Measurements from ENCODE around the gene IGF1.

IGF1 gene

GRCh38 chr12:102510463-102510862 lies 30.1 kb upstream of the IGF1 start:
- no peaks in the 10 kb centered on the region for H3K4me1 ChIP-seq (ENCODE audit: insufficient read depth, low read length)
- H3K4me3 ChIP-seq (ENCODE audit: low read depth in 1 of 2, low read length in 2 of 2), result no peak overlapping the region
- no peaks in the 10 kb centered on the region for H3K36me3 ChIP-seq (ENCODE audit: insufficient read depth, low read length)
- no peak overlapping the region for H3K27ac ChIP-seq (ENCODE audit: low read depth, low read length)
- H3K27me3 ChIP-seq (ENCODE audit: control insufficient read depth in 1 of 2, insufficient read depth in 2 of 2, low read length in 2 of 2), result no peaks in the 10 kb centered on the region
- H3K9ac ChIP-seq (ENCODE audit: low read length), result no peak overlapping the region
- H3K9me3 ChIP-seq (ENCODE audit: low read length), result no peaks in the 10 kb centered on the region

DNA sequence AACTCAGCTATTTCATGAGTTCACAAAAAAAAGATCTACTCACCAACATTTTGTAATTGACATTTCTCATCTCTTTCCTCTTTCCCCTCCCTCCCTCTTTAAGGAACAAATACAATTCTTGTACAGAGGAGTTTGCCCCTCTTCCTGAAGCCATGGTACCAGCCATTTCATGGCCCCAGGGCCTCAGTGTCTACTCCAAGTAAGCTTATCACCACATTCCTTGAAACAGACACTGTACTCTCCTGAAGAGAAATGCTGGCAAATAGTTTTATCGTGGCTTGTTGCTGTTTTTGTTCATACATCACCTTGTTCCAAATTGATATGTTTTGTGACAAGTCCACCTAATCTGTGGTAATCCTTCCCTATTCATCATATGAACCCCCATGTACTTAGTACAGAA lies 29.7 kb upstream of the IGF1 start:
- H3K9me3 ChIP-seq (ENCODE audit: low read length), result no peaks in the 10 kb centered on the region
- no peaks in the 10 kb centered on the region for H3K27me3 ChIP-seq (ENCODE audit: control insufficient read depth in 1 of 2, insufficient read depth in 2 of 2, low read length in 2 of 2)
- no peaks in the 10 kb centered on the region for H3K4me1 ChIP-seq (ENCODE audit: insufficient read depth, low read length)
- H3K9ac ChIP-seq (ENCODE audit: low read length), result no peak overlapping the region
- H3K27ac ChIP-seq (ENCODE audit: low read depth, low read length), result no peak overlapping the region
- no peak overlapping the region for H3K4me3 ChIP-seq (ENCODE audit: low read depth in 1 of 2, low read length in 2 of 2)
- no peaks in the 10 kb centered on the region for H3K36me3 ChIP-seq (ENCODE audit: insufficient read depth, low read length)

GRCh38 chr12:102509123-102509626 lies 28.8 kb upstream of the IGF1 start:
- no peak overlapping the region for H3K9ac ChIP-seq (ENCODE audit: low read length)
- no peak overlapping the region for H3K4me3 ChIP-seq (ENCODE audit: low read depth in 1 of 2, low read length in 2 of 2)
- no peaks in the 10 kb centered on the region for H3K9me3 ChIP-seq (ENCODE audit: low read length)
- no peaks in the 10 kb centered on the region for H3K27me3 ChIP-seq (ENCODE audit: control insufficient read depth in 1 of 2, insufficient read depth in 2 of 2, low read length in 2 of 2)
- no peaks in the 10 kb centered on the region for H3K4me1 ChIP-seq (ENCODE audit: insufficient read depth, low read length)
- no peaks in the 10 kb centered on the region for H3K36me3 ChIP-seq (ENCODE audit: insufficient read depth, low read length)
- no peak overlapping the region for H3K27ac ChIP-seq (ENCODE audit: low read depth, low read length)

- no peaks in the 10 kb centered on the region for H3K36me3 ChIP-seq (ENCODE audit: insufficient read depth, low read length)
- H3K27me3 ChIP-seq (ENCODE audit: control insufficient read depth in 1 of 2, insufficient read depth in 2 of 2, low read length in 2 of 2), result no peaks in the 10 kb centered on the region
- no peaks in the 10 kb centered on the region for H3K9me3 ChIP-seq (ENCODE audit: low read length)
- no peak overlapping the region for H3K27ac ChIP-seq (ENCODE audit: low read depth, low read length)
- no peaks in the 10 kb centered on the region for H3K4me1 ChIP-seq (ENCODE audit: insufficient read depth, low read length)
- no peak overlapping the region for H3K4me3 ChIP-seq (ENCODE audit: low read depth in 1 of 2, low read length in 2 of 2)
- H3K9ac ChIP-seq (ENCODE audit: low read length), result no peak overlapping the region
Measured at GRCh38 chr12:102508052-102508451, 27.7 kb upstream of the IGF1 start.

- H3K4me1 ChIP-seq (ENCODE audit: insufficient read depth, low read length), result no peaks in the 10 kb centered on the region
- H3K9ac ChIP-seq (ENCODE audit: low read length), result no peak overlapping the region
- H3K4me3 ChIP-seq (ENCODE audit: low read depth in 1 of 2, low read length in 2 of 2), result no peak overlapping the region
- no peaks in the 10 kb centered on the region for H3K9me3 ChIP-seq (ENCODE audit: low read length)
- no peaks in the 10 kb centered on the region for H3K36me3 ChIP-seq (ENCODE audit: insufficient read depth, low read length)
- H3K27me3 ChIP-seq (ENCODE audit: control insufficient read depth in 1 of 2, insufficient read depth in 2 of 2, low read length in 2 of 2), result no peaks in the 10 kb centered on the region
- H3K27ac ChIP-seq (ENCODE audit: low read depth, low read length), result no peak overlapping the region
Measured at GRCh38 chr12:102507301-102507700, 26.9 kb upstream of the IGF1 start.

- H3K27me3 ChIP-seq (ENCODE audit: control insufficient read depth in 1 of 2, insufficient read depth in 2 of 2, low read length in 2 of 2), result no peaks in the 10 kb centered on the region
- no peaks in the 10 kb centered on the region for H3K36me3 ChIP-seq (ENCODE audit: insufficient read depth, low read length)
- H3K9ac ChIP-seq (ENCODE audit: low read length), result no peak overlapping the region
- H3K9me3 ChIP-seq (ENCODE audit: low read length), result no peaks in the 10 kb centered on the region
- H3K4me3 ChIP-seq (ENCODE audit: low read depth in 1 of 2, low read length in 2 of 2), result no peak overlapping the region
- H3K4me1 ChIP-seq (ENCODE audit: insufficient read depth, low read length), result peaks cover 8% of the 10 kb centered on the region
- H3K27ac ChIP-seq (ENCODE audit: low read depth, low read length), result no peak overlapping the region
Measured at GRCh38 chr12:102504871-102505270, 24.5 kb upstream of the IGF1 start.

DNA sequence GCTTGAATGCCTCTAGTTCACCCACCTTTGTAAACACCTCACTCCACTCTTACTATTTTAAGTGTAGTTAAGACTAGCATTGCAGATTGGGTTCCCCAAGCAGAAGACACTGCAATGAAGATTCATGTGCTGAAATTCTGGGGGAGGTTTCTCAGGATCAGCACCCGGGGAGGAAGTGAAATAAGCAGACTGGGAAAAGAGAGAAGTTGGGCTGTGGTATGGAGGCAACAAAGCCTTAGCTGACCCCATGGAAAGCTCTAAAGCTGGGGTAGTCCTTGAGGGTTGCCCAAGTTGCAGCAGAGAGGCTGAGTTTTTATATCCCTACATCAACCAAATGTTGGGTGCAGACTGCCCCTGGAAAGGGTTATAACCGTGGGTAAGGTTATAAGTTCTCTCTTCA lies 23.9 kb upstream of the IGF1 start:
- no peak overlapping the region for H3K4me3 ChIP-seq (ENCODE audit: low read depth in 1 of 2, low read length in 2 of 2)
- H3K27me3 ChIP-seq (ENCODE audit: control insufficient read depth in 1 of 2, insufficient read depth in 2 of 2, low read length in 2 of 2), result no peaks in the 10 kb centered on the region
- H3K4me1 ChIP-seq (ENCODE audit: insufficient read depth, low read length), result peaks cover 8% of the 10 kb centered on the region
- H3K36me3 ChIP-seq (ENCODE audit: insufficient read depth, low read length), result no peaks in the 10 kb centered on the region
- H3K27ac ChIP-seq (ENCODE audit: low read depth, low read length), result no peak overlapping the region
- no peaks in the 10 kb centered on the region for H3K9me3 ChIP-seq (ENCODE audit: low read length)
- H3K9ac ChIP-seq (ENCODE audit: low read length), result no peak overlapping the region

DNA sequence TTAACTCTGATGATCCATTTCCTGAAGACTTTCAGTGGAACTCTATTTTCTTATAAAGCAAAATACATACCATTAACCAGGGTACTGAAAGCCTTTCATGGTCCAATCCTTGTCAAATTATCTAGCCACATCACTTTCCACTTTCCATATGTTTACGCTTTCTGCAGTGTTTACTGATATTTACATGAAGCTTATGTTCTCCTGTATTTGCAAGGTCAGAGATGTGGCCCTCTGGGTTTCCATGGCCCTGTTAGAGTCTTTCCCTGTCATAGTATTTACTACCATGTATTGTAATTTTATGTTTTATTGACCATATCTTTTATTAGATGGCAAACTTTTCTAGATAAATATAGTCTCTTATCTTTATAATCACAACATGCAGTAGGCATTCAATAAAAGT lies 23.5 kb upstream of the IGF1 start:
- Histone ChIP-seq H3K36me3 (ENCODE audit: insufficient read depth, low read length) (no peaks in the 10 kb centered on the region), H3K4me1 (ENCODE audit: insufficient read depth, low read length) (peaks cover 8% of the 10 kb centered on the region), H3K27me3 (ENCODE audit: control insufficient read depth in 1 of 2, insufficient read depth in 2 of 2, low read length in 2 of 2) (no peaks in the 10 kb centered on the region), H3K27ac (ENCODE audit: low read depth, low read length) (no peak overlapping the region), H3K9me3 (ENCODE audit: low read length) (no peaks in the 10 kb centered on the region), H3K4me3 (ENCODE audit: low read depth in 1 of 2, low read length in 2 of 2) (no peak overlapping the region), H3K9ac (ENCODE audit: low read length) (no peak overlapping the region)

GRCh38 chr12:102503056-102503681 lies 22.8 kb upstream of the IGF1 start:
- Histone ChIP-seq H3K27ac (ENCODE audit: low read depth, low read length) (no peak overlapping the region), H3K9ac (ENCODE audit: low read length) (no peak overlapping the region), H3K9me3 (ENCODE audit: low read length) (no peaks in the 10 kb centered on the region), H3K27me3 (ENCODE audit: control insufficient read depth in 1 of 2, insufficient read depth in 2 of 2, low read length in 2 of 2) (no peaks in the 10 kb centered on the region), H3K4me1 (ENCODE audit: insufficient read depth, low read length) (peaks cover 8% of the 10 kb centered on the region), H3K4me3 (ENCODE audit: low read depth in 1 of 2, low read length in 2 of 2) (no peak overlapping the region), H3K36me3 (ENCODE audit: insufficient read depth, low read length) (no peaks in the 10 kb centered on the region)

- H3K36me3 ChIP-seq (ENCODE audit: insufficient read depth, low read length), result no peaks in the 10 kb centered on the region
- no peak overlapping the region for H3K27ac ChIP-seq (ENCODE audit: low read depth, low read length)
- no peaks in the 10 kb centered on the region for H3K9me3 ChIP-seq (ENCODE audit: low read length)
- no peak overlapping the region for H3K4me3 ChIP-seq (ENCODE audit: low read depth in 1 of 2, low read length in 2 of 2)
- no peaks in the 10 kb centered on the region for H3K27me3 ChIP-seq (ENCODE audit: control insufficient read depth in 1 of 2, insufficient read depth in 2 of 2, low read length in 2 of 2)
- peaks cover 8% of the 10 kb centered on the region for H3K4me1 ChIP-seq (ENCODE audit: insufficient read depth, low read length)
- H3K9ac ChIP-seq (ENCODE audit: low read length), result no peak overlapping the region
Measured at GRCh38 chr12:102501773-102502172, 21.4 kb upstream of the IGF1 start.

DNA sequence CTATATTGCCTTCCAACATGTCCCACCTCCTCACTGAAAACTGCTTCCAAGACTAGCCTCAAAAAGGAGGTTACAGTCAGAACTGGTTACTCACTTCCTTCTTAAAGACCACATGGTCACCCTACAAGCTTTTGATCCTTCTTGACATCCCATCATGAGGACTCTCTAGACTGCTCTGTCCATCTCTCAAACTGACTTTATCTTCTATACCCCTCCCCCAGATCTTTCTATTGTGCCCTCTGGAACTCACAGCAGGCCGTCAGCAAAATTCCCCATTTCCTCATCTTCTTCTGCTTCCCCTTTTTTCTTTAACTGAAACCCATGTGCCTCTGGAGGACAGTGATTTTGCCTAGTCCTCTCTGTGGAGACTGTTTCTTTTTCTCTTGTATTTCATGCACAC lies 18.1 kb upstream of the IGF1 start:
- no peaks in the 10 kb centered on the region for H3K9me3 ChIP-seq (ENCODE audit: low read length)
- H3K9ac ChIP-seq (ENCODE audit: low read length), result no peak overlapping the region
- H3K27ac ChIP-seq (ENCODE audit: low read depth, low read length), result no peak overlapping the region
- H3K27me3 ChIP-seq (ENCODE audit: control insufficient read depth in 1 of 2, insufficient read depth in 2 of 2, low read length in 2 of 2), result no peaks in the 10 kb centered on the region
- no peaks in the 10 kb centered on the region for H3K36me3 ChIP-seq (ENCODE audit: insufficient read depth, low read length)
- peaks cover 8% of the 10 kb centered on the region for H3K4me1 ChIP-seq (ENCODE audit: insufficient read depth, low read length)
- H3K4me3 ChIP-seq (ENCODE audit: low read depth in 1 of 2, low read length in 2 of 2), result no peak overlapping the region

DNA sequence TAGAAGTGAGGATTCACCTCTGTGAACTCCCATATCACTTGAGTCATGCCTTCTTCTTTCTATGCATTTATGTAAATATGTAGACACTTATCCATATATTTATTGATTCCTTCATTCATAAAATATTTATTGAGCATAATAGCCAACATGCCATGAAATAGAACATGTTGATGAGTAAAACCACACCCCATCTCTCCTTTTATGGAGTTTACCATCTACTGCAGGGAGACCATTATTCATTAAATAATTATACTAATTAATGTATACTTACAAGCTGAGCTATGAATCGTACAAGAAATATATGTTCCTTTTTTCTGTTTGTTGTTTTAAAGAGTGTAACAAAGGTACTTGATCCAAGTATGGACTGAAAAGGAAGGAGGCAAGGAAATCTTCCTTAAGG lies 17.4 kb upstream of the IGF1 start:
- Histone ChIP-seq H3K9ac (ENCODE audit: low read length) (no peak overlapping the region), H3K27me3 (ENCODE audit: control insufficient read depth in 1 of 2, insufficient read depth in 2 of 2, low read length in 2 of 2) (no peaks in the 10 kb centered on the region), H3K4me3 (ENCODE audit: low read depth in 1 of 2, low read length in 2 of 2) (no peak overlapping the region), H3K36me3 (ENCODE audit: insufficient read depth, low read length) (no peaks in the 10 kb centered on the region), H3K9me3 (ENCODE audit: low read length) (no peaks in the 10 kb centered on the region), H3K4me1 (ENCODE audit: insufficient read depth, low read length) (peaks cover 8% of the 10 kb centered on the region), H3K27ac (ENCODE audit: low read depth, low read length) (no peak overlapping the region)

All from muscle layer of colon (tissue), 2 donors.